GM12875 (cell line): ENCODE measurements around the gene OSBPL5.
A peak's percentile ranks its signal among the peaks of the same experiment; 100 is the strongest.

Experiments
- H3K4me3 ChIP-seq: one replicate; pipeline ENCODE4 v1.5.1; 2011; ENCODE audit warnings: low read depth, low read length, control low read depth
- TF ChIP-seq, protein P1 (sequence below): IDR thresholded peaks from 2 replicates; pipeline ENCODE4 v1.5.1; 2011; ENCODE audit warnings: low read depth, mild to moderate bottlenecking, control low read depth, inconsistent platforms, low read length, moderate library complexity, borderline replicate concordance; ENCODE audit not compliant: insufficient read depth

The OSBPL5 gene

DNA sequence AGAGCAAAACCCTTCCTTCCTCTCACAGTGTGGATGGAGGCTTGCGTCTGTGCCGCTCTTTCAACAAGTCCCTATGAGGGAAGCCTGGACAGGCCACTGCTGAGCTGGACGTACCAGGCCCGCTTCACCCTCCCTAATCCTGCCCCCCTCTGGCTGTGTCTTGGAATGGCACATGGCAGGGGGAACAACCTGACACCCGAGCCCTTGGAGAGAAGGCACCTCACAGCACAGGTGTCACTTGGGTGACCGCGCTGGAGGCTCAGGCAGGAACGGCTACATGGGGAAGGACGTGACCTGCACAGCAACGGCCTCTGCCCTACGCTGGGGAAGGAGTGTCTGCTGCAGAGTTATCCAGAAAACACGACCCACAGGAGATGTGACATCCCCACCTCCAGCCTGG, 118.9 kb downstream of the OSBPL5 start:
- TF ChIP-seq, protein P1, sequence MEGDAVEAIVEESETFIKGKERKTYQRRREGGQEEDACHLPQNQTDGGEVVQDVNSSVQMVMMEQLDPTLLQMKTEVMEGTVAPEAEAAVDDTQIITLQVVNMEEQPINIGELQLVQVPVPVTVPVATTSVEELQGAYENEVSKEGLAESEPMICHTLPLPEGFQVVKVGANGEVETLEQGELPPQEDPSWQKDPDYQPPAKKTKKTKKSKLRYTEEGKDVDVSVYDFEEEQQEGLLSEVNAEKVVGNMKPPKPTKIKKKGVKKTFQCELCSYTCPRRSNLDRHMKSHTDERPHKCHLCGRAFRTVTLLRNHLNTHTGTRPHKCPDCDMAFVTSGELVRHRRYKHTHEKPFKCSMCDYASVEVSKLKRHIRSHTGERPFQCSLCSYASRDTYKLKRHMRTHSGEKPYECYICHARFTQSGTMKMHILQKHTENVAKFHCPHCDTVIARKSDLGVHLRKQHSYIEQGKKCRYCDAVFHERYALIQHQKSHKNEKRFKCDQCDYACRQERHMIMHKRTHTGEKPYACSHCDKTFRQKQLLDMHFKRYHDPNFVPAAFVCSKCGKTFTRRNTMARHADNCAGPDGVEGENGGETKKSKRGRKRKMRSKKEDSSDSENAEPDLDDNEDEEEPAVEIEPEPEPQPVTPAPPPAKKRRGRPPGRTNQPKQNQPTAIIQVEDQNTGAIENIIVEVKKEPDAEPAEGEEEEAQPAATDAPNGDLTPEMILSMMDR = peak; percentile 25; the same call in 1 of the 2 replicates
- H3K4me3 ChIP-seq = no peak overlapping the region

DNA sequence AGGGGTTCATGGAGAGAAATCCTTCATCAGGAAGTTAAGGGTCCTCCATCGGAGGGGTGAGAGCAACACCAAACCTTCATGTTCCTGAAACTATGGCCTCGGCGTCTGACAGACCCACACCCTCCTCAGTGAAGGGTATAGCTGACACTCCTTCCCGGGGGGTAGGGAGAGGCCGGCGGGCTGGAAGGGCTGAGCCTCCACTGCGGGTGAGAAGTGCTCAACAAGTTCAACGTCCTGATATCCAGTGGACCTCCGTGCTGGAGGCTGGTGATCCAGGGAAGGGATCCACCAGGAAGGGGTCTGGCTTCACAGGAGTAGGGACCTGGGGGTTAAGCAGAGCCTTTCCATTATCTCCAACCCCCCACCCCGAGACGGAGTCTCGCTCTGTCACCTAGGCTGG, 120.2 kb downstream of the OSBPL5 start:
- TF ChIP-seq, protein P1 = no peak
- no peak overlapping the region for H3K4me3 ChIP-seq

DNA sequence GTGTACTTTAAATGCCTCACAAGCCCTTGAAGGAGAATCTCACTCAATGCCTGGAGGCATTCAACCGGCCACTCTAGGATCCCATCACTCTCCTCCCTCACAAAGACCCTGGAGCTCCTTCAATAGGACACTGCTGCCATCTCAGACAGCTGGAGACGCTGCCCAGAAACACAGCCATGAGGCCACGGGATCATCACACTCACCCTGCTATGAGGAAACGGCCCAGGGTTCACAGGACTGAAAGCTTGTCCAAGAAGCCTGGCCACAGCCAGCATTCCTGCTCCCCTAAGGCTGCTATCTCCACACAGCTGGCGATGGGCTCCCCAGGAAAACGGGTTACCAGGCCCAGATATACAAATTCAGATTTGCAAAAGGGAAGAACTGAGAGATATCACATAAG, 121.1 kb downstream of the OSBPL5 start:
- H3K4me3 ChIP-seq = no peak overlapping the region
- TF ChIP-seq, protein P1 = no peak

DNA sequence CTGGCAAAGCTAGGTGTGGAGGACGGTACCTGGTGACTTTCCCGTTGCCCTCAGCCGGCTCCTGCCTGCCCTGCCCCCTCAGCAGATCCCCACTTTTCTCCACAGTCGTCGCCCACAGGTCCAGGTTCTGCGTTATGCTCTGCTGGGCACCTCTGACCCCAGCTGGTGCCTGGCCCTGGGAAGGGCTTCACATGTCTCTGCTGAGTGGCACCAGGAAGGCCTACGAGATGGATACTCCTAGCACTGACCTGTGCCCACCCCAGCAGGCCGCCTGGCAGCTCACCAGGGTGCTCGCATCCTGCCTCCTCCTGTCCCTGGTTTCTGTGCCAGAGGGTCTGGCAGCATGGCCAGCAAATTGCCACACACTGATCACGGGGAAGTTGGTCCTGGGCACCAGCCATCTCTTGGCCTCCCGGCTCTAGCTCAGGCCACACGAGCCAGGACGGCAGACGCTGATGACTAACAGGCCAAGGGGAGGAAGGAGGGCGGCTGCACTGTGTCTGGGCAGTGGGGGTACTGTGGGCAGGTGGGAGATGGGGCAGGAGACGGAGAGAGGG, 121.7 kb downstream of the OSBPL5 start:
- TF ChIP-seq, protein P1 = no peak
- H3K4me3 ChIP-seq = no peak overlapping the region

DNA sequence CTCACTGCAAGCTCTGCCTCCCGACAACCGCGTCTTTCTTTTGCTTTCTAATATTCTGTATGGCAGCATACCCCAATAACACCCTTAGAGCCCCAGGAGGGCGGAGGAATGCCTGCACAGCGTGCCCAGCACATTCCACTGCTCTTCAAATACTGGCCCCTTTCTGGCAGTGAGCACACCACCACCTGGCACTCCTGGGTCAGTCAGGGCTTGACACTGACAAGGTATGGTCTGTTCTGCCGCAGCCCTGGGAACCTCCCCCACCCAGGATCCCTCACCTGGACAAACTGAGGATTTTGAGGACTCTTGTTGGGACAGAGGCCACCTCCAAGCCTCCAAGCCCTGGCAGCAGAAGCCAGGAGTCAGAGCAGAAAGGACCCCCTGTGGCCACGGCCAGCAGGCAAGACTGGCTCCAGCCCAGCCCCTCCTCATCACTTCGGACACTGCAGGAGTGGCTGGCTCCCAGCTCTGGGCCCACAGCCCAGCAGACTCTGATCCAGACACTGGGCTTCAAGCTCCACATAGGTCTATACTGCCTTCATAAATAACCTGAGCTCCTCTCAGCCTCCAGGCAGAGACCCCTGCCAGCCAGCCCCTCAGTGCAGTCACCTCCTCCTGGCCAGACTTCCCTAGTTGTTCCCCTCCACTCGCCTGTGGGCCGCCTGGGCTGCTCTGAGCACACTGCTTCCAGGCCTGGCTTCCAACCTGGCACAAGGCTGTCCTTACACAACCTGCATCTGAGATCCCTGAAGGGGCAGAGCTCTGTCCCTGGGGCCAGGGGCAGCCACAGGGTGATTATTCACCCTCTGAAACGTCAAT, 122.4 kb downstream of the OSBPL5 start:
- TF ChIP-seq, protein P1 = no peak

DNA sequence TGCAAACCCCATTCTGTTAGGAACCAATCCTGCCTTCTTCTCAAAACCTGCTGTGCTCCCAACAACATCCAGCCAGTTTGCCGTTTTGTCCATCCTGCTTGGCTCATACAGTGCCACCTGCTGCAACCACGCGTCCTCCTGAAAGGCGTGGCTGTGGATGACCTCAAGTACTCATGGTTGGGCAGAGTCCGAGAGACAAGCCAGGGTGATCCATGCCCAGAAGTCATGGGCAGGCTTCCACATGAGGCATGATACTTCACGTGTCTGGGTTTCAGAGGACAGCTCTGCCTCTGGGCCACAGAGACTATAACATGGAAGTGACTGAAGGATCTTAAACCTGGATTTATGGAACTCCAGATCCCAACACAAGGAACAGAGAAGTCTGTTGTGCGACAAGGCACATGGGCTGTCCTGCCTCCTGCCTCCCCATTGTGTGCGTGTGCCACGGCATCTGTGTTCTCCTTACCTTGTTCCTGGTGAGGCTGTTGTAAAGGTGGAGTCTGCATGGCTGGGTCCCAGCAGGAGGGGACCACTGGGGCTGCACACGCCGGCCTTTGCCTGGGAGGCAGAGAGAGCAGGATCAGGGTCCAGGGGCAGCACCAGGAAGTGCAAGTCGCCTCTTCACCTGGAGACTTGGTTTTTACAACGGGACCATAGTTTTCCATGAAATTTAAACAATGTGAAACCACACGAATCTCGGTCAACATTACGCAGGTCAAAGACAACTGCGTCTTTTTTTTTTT, 123.2 kb downstream of the OSBPL5 start:
- no peak overlapping the region for H3K4me3 ChIP-seq
- TF ChIP-seq, protein P1 = no peak

More for the DNA sequence above, 122.4 kb downstream of the OSBPL5 start:
- H3K4me3 ChIP-seq = no peak overlapping the region
